A549 (cell line): ENCODE data around the gene RFX1. TPM values are rescaled to one million over a fixed set of nuclear protein-coding genes. Genes with fewer than 3 reads are reported as not detected.

Source experiments
- ATAC-seq, 2 experiments: fragments of 200-7000 bp in 1 of 2; fragments of >200 bp in 1 of 2; cut with Nextera tagmentation in 1 of 2; cut with Tn5 transposase in 1 of 2; 3 replicates each; pipeline versions ENCODE4 v1.8.0 to v1.9.1; 2018 to 2020; ENCODE audit warnings: mild to moderate bottlenecking in 1 of 2, moderate library complexity in 1 of 2
- CTCF ChIA-PET: fragments of 300-600 bp; sonication (Branson Sonifier 250); formaldehyde crosslinking; extraction: SDS; loops from one replicate; lab custom pipeline; 2021; ENCODE audit warnings: antibody characterized with exemption, inconsistent platforms; lab: Yijun Ruan, JAX
- POLR2A ChIA-PET: fragments of 350-600 bp; formaldehyde crosslinking; extraction: SDS; loops from one replicate; lab custom pipeline; 2021; ENCODE audit warnings: antibody characterized with exemption, inconsistent platforms; lab: Yijun Ruan, JAX
- DNase-seq, 2 experiments: peaks; one replicate each; pipeline versions ENCODE4 v3.0.0 to v3.0.0-alpha.2; 2011 to 2016; ENCODE audit warnings: low read depth in 1 of 2, low spot score in 1 of 2
- FAIRE-seq: peaks from 2 replicates; lab custom pipeline; 2011; peaks lifted over from hg19 to GRCh38; lab: Jason Lieb, UNC
- H3K27ac ChIP-seq, 2 experiments: fragments of >200 bp; sonication (Bioruptor Twin); formaldehyde crosslinking; 3 replicates each; pipeline ENCODE4 v1.5.1; 2016 to 2017
- H3K4me1 ChIP-seq: fragments of >200 bp; sonication (Bioruptor Twin); formaldehyde crosslinking; 3 replicates; pipeline ENCODE4 v1.6.1; 2016
- H3K4me2 ChIP-seq: fragments of >200 bp; sonication (Bioruptor Twin); formaldehyde crosslinking; 3 replicates; pipeline ENCODE4 v1.6.1; 2016
- H3K4me3 ChIP-seq: fragments of >200 bp; sonication (Bioruptor Twin); formaldehyde crosslinking; 3 replicates; pipeline ENCODE4 v1.5.1; 2016
- H3K9me3 ChIP-seq: fragments of >200 bp; sonication (Bioruptor Twin); formaldehyde crosslinking; 3 replicates; pipeline ENCODE4 v1.6.1; 2016
- CEBPB ChIP-seq, 2 experiments: fragments of >200 bp in 1 of 2; sonication (Bioruptor Twin) in 1 of 2; formaldehyde crosslinking in 1 of 2; IDR thresholded peaks; 2 replicates each; pipeline ENCODE4 v1.6.1; 2012 to 2016
- FOSB ChIP-seq: fragments of 250-450 bp; sonication (Bioruptor Pico); IDR thresholded peaks from 2 replicates; pipeline ENCODE4 v1.5.0; 2020; ENCODE audit warnings: mild to moderate bottlenecking, moderate library complexity
- GATA3 ChIP-seq: IDR thresholded peaks from 2 replicates; pipeline ENCODE4 v1.6.1; 2012; ENCODE audit warnings: borderline replicate concordance
- HDAC2 ChIP-seq: fragments of 200-600 bp; sonication (generic); IDR thresholded peaks from 2 replicates; pipeline ENCODE4 v1.6.1; 2016
- HEYL ChIP-seq: fragments of 250-450 bp; sonication (Bioruptor Pico); IDR thresholded peaks from 2 replicates; pipeline ENCODE4 v1.8.0; 2021; ENCODE audit warnings: mild to moderate bottlenecking, moderate library complexity
- HOXB13 ChIP-seq: fragments of 250-450 bp; sonication (Bioruptor Pico); IDR thresholded peaks from 2 replicates; pipeline ENCODE4 v1.5.0; 2020; ENCODE audit warnings: low read depth, mild to moderate bottlenecking, moderate library complexity
- JUN ChIP-seq, 2 experiments: fragments of >200 bp; sonication (Bioruptor Twin); formaldehyde crosslinking; IDR thresholded peaks; 2 replicates in 1 of 2; 3 replicates in 1 of 2; pipeline ENCODE4 v1.6.1; 2016 to 2017
- RNF2 ChIP-seq: fragments of 200-600 bp; sonication (generic); IDR thresholded peaks from 2 replicates; pipeline ENCODE4 v1.6.1; 2016; ENCODE audit warnings: low read depth, mild to moderate bottlenecking, antibody characterized with exemption, moderate library complexity, borderline replicate concordance
- TP53 ChIP-seq: fragments of 250-450 bp; sonication (Bioruptor Pico); IDR thresholded peaks from 2 replicates; pipeline ENCODE4 v1.5.0; 2021; ENCODE audit warnings: mild to moderate bottlenecking, moderate library complexity
- ZC3H11A ChIP-seq: fragments of 450-650 bp; IDR thresholded peaks from 2 replicates; pipeline ENCODE4 v1.6.1; 2014; ENCODE audit warnings: antibody characterized with exemption, mild to moderate bottlenecking
- WGBS: methylation state at CpG from one replicate; pipeline ENCODE4 v1.1.6; 2017; ENCODE audit errors: missing lambda C conversion rate; 5-methylcytosine and 5-hydroxymethylcytosine counted together
- polyA plus RNA-seq, 4 experiments: library from polyadenylated mRNA; depleted of rRNA in 3 of 4; stranded (reverse); fragments of >200 nt; fragmentation: RNase III in 1 of 4; extraction: RNeasy Plus Mini Kit Qiagen cat#74134 plus additional on column Dnase treatment in 1 of 4; gene quantifications; 2 replicates in 3 of 4; 3 replicates in 1 of 4; pipeline ENCODE4 v1.2.3, GENCODE V29; 2011 to 2017
- TF ChIP-seq, protein P1 (sequence below): fragments of 250-450 bp; sonication (Bioruptor Pico); IDR thresholded peaks from 2 replicates; pipeline ENCODE4 v1.5.0; 2021; ENCODE audit warnings: mild to moderate bottlenecking, moderate library complexity, borderline replicate concordance
- TF ChIP-seq, protein P2 (sequence below): IDR thresholded peaks from 2 replicates; pipeline ENCODE4 v1.6.1; 2012
- TF ChIP-seq, protein P3 (sequence below): fragments of 200-600 bp; sonication (generic); IDR thresholded peaks from 2 replicates; pipeline ENCODE4 v1.6.1; 2016; ENCODE audit warnings: antibody characterized with exemption, mild to moderate bottlenecking, moderate library complexity
- TF ChIP-seq, protein P4 (sequence below): fragments of >200 bp; sonication (Bioruptor Twin); formaldehyde crosslinking; IDR thresholded peaks from 3 replicates; pipeline ENCODE4 v1.6.1; 2016
- TF ChIP-seq, protein P5 (sequence below): fragments of 150-350 bp; IDR thresholded peaks from 2 replicates; pipeline ENCODE4 v1.6.1; 2014; ENCODE audit warnings: low read depth, mild to moderate bottlenecking, low read length
- TF ChIP-seq, protein P6 (sequence below): fragments of 250-450 bp; sonication (Bioruptor Pico); IDR thresholded peaks from 2 replicates; pipeline ENCODE4 v1.5.0; 2020; ENCODE audit warnings: low read depth, mild to moderate bottlenecking, moderate library complexity

RFX1 gene
- polyA plus RNA-seq, 2 of the 4 experiments (the other 2 are of a cell fraction), result 0.57 to 5.4 TPM

DNA sequence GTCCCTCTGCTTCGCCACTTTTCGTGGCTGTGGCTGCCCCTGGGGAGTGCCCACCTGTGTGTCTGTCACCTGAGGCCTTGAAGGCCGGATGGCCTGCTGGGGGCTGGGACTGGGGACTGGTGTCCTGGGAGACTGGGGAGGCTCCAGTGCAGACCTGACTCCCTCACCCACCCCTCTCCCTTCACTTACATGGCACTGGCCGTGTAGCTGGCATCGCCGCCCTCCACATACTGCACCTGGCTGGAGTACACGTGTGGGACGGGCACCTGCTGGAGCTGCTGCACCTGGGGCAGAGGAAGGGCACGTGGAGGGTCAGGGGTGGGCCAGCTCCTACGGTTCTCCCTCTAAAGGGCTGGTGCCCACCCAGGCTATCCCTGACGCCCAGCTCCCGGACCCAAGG, 28.3 kb downstream of the RFX1 start:
- no peaks in the 10 kb centered on the region for H3K9me3 ChIP-seq
- no peak overlapping the region for H3K4me3 ChIP-seq
- CTCF ChIA-PET, result interaction anchor here (0.6 to 2.1 kb wide), 4 partner anchors 54 to 120 kb away, joined by 3 to 8 read pairs (median 4); partner anchors contain the start of gene IL27RA
- FAIRE-seq (no peak), DNase-seq (no peak), ATAC-seq (no peak)
- 98% methylated on average over 7 of the region's 12 CpGs for WGBS
- TF ChIP-seq GATA3, result no peak
- no peak for TF ChIP-seq HOXB13 (CRISPR knock-in tag)
- no peak for TF ChIP-seq HDAC2
- TF ChIP-seq, protein P1, sequence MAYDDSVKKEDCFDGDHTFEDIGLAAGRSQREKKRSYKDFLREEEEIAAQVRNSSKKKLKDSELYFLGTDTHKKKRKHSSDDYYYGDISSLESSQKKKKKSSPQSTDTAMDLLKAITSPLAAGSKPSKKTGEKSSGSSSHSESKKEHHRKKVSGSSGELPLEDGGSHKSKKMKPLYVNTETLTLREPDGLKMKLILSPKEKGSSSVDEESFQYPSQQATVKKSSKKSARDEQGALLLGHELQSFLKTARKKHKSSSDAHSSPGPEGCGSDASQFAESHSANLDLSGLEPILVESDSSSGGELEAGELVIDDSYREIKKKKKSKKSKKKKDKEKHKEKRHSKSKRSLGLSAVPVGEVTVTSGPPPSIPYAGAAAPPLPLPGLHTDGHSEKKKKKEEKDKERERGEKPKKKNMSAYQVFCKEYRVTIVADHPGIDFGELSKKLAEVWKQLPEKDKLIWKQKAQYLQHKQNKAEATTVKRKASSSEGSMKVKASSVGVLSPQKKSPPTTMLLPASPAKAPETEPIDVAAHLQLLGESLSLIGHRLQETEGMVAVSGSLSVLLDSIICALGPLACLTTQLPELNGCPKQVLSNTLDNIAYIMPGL (CRISPR knock-in tag), result no peak
- TF ChIP-seq, protein P2, sequence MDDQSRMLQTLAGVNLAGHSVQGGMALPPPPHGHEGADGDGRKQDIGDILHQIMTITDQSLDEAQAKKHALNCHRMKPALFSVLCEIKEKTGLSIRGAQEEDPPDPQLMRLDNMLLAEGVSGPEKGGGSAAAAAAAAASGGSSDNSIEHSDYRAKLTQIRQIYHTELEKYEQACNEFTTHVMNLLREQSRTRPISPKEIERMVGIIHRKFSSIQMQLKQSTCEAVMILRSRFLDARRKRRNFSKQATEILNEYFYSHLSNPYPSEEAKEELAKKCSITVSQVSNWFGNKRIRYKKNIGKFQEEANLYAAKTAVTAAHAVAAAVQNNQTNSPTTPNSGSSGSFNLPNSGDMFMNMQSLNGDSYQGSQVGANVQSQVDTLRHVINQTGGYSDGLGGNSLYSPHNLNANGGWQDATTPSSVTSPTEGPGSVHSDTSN, result no peak
- TF ChIP-seq CEBPB (IDR thresholded peaks at IDR 0.05), result no peak
- TF ChIP-seq ZC3H11A, result no peak
- no peak for TF ChIP-seq RNF2
- TF ChIP-seq, protein P3, sequence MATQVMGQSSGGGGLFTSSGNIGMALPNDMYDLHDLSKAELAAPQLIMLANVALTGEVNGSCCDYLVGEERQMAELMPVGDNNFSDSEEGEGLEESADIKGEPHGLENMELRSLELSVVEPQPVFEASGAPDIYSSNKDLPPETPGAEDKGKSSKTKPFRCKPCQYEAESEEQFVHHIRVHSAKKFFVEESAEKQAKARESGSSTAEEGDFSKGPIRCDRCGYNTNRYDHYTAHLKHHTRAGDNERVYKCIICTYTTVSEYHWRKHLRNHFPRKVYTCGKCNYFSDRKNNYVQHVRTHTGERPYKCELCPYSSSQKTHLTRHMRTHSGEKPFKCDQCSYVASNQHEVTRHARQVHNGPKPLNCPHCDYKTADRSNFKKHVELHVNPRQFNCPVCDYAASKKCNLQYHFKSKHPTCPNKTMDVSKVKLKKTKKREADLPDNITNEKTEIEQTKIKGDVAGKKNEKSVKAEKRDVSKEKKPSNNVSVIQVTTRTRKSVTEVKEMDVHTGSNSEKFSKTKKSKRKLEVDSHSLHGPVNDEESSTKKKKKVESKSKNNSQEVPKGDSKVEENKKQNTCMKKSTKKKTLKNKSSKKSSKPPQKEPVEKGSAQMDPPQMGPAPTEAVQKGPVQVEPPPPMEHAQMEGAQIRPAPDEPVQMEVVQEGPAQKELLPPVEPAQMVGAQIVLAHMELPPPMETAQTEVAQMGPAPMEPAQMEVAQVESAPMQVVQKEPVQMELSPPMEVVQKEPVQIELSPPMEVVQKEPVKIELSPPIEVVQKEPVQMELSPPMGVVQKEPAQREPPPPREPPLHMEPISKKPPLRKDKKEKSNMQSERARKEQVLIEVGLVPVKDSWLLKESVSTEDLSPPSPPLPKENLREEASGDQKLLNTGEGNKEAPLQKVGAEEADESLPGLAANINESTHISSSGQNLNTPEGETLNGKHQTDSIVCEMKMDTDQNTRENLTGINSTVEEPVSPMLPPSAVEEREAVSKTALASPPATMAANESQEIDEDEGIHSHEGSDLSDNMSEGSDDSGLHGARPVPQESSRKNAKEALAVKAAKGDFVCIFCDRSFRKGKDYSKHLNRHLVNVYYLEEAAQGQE, result no peak
- TF ChIP-seq, protein P4, sequence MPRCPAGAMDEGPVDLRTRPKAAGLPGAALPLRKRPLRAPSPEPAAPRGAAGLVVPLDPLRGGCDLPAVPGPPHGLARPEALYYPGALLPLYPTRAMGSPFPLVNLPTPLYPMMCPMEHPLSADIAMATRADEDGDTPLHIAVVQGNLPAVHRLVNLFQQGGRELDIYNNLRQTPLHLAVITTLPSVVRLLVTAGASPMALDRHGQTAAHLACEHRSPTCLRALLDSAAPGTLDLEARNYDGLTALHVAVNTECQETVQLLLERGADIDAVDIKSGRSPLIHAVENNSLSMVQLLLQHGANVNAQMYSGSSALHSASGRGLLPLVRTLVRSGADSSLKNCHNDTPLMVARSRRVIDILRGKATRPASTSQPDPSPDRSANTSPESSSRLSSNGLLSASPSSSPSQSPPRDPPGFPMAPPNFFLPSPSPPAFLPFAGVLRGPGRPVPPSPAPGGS, result no peak
- no peak for TF ChIP-seq TP53 (CRISPR knock-in tag)
- TF ChIP-seq HEYL, result no peak
- TF ChIP-seq, protein P5, sequence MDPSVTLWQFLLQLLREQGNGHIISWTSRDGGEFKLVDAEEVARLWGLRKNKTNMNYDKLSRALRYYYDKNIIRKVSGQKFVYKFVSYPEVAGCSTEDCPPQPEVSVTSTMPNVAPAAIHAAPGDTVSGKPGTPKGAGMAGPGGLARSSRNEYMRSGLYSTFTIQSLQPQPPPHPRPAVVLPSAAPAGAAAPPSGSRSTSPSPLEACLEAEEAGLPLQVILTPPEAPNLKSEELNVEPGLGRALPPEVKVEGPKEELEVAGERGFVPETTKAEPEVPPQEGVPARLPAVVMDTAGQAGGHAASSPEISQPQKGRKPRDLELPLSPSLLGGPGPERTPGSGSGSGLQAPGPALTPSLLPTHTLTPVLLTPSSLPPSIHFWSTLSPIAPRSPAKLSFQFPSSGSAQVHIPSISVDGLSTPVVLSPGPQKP, result no peak
- no peak for TF ChIP-seq JUN (IDR thresholded peaks at IDR 0.05)
- TF ChIP-seq, protein P6, sequence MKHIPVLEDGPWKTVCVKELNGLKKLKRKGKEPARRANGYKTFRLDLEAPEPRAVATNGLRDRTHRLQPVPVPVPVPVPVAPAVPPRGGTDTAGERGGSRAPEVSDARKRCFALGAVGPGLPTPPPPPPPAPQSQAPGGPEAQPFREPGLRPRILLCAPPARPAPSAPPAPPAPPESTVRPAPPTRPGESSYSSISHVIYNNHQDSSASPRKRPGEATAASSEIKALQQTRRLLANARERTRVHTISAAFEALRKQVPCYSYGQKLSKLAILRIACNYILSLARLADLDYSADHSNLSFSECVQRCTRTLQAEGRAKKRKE (CRISPR knock-in tag), result no peak
- H3K4me1 ChIP-seq, result no peaks in the 10 kb centered on the region
- no peak overlapping the region for H3K27ac ChIP-seq
- POLR2A ChIA-PET, result interaction anchor here (0.5 kb wide), 1 partner anchor 16 kb away, joined by 5 read pairs; no protein-coding TSS in a partner anchor
- no peak overlapping the region for H3K4me2 ChIP-seq

DNA sequence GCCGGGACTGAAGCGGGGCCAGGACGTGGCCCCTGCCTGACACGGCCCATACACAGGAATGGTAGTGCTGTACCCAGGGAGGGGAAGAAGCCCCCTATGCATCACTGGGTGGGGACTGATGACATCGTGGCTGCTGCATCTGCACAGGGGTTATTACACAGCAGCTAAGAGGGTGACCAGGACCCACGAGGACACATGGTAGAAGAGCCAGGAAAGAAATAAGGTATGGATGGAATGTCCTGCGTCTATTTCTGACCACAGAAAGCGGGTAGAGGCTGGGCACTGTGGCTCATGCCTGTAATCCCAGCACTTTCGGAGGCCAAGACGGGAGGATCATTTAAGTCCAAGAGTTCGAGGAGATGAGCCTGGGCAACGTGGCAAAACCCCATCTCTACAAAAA, 29.7 kb downstream of the RFX1 start:
- WGBS, result 92% methylated on average over 12 of the region's 12 CpGs
- FAIRE-seq, result no peak
- no peak for DNase-seq
- no peaks in the 10 kb centered on the region for H3K4me1 ChIP-seq
- H3K4me3 ChIP-seq, result no peak overlapping the region
- no peak overlapping the region for H3K4me2 ChIP-seq
- ChIA-PET POLR2A (no interaction called here), CTCF (interaction anchor here (1.5 kb wide), 1 partner anchor 96 kb away, joined by 5 read pairs; no protein-coding TSS in a partner anchor)
- H3K9me3 ChIP-seq, result no peaks in the 10 kb centered on the region
- ATAC-seq, result no peak
- no peak for TF ChIP-seq FOSB (CRISPR knock-in tag)
- H3K27ac ChIP-seq, result no peak overlapping the region
